HG02943 (cell line): Measurements from ENCODE around the gene MBOAT1.

Source experiments
- ATAC-seq: cut with Tn5 transposase; IDR thresholded peaks from one replicate; pipeline ENCODE4 v1.9.1; 2021; ENCODE audit warnings: mild to moderate bottlenecking, low read depth, moderate library complexity; ENCODE audit not compliant: unreplicated experiment

MBOAT1 gene

GRCh38 chr6:20112241-20112640, 100.0 kb downstream of the MBOAT1 start:
- ATAC-seq = no peak

- no peak for ATAC-seq
These were observed 101.8 kb downstream of the MBOAT1 start for GRCh38 chr6:20110478-20110877.

- no peak for ATAC-seq
These were observed 102.7 kb downstream of the MBOAT1 start for GRCh38 chr6:20109526-20109925.

GRCh38 chr6:20105838-20106237, 106.4 kb downstream of the MBOAT1 start:
- no peak for ATAC-seq

GRCh38 chr6:20104696-20105095, 107.6 kb downstream of the MBOAT1 start:
- ATAC-seq = no peak

- ATAC-seq = no peak
These were observed 109.7 kb downstream of the MBOAT1 start for GRCh38 chr6:20102397-20103073.

- ATAC-seq = no peak
These were observed 113.1 kb downstream of the MBOAT1 start for GRCh38 chr6:20099156-20099555.

GRCh38 chr6:20098267-20098876, 113.9 kb downstream of the MBOAT1 start:
- no peak for ATAC-seq

GRCh38 chr6:20096536-20096935, 115.7 kb downstream of the MBOAT1 start:
- ATAC-seq = no peak

GRCh38 chr6:20095436-20095835, 116.8 kb downstream of the MBOAT1 start:
- no peak for ATAC-seq

- no peak for ATAC-seq
These were observed 120.2 kb downstream of the MBOAT1 start for GRCh38 chr6:20092071-20092566.

GRCh38 chr6:20086992-20087391, 125.3 kb downstream of the MBOAT1 start:
- ATAC-seq = no peak

GRCh38 chr6:20085817-20086216, 126.5 kb downstream of the MBOAT1 start:
- no peak for ATAC-seq

GRCh38 chr6:20084411-20084810, 127.9 kb downstream of the MBOAT1 start:
- ATAC-seq = no peak

GRCh38 chr6:20071998-20072397, 140.3 kb downstream of the MBOAT1 start:
- ATAC-seq = no peak

- no peak for ATAC-seq
These were observed 142.2 kb downstream of the MBOAT1 start for GRCh38 chr6:20070047-20070446.

- ATAC-seq = no peak
These were observed 143.2 kb downstream of the MBOAT1 start for GRCh38 chr6:20069021-20069522.

- ATAC-seq = no peak
These were observed 143.8 kb downstream of the MBOAT1 start for GRCh38 chr6:20068421-20068988.

- ATAC-seq = peak; percentile 62
These were observed 150.3 kb downstream of the MBOAT1 start for GRCh38 chr6:20061952-20062351.

- no peak for ATAC-seq
These were observed 152.0 kb downstream of the MBOAT1 start for GRCh38 chr6:20060252-20060651.

- no peak for ATAC-seq
These were observed 153.4 kb downstream of the MBOAT1 start for GRCh38 chr6:20058912-20059311.
